IMR-90 (cell line): ENCODE data around the gene OR2B3. TPM values are rescaled to one million over a fixed set of nuclear protein-coding genes. Genes with fewer than 3 reads are reported as not detected.

Source experiments
- ATAC-seq: fragments of 200-7000 bp; cut with Tn5 transposase; 2 replicates; pipeline ENCODE4 v1.9.1; 2020; ENCODE audit warnings: low read depth, mild to moderate bottlenecking, moderate library complexity
- BruUV-seq: library from RNA; stranded (reverse); fragments of 400-500 nt; replicated peaks from 2 replicates; lab custom pipeline; 2021; lab: Mats Ljungman, UMichigan
- CTCF ChIA-PET: fragments of 300-600 bp; formaldehyde crosslinking; extraction: SDS; loops from one replicate; lab custom pipeline; 2021; ENCODE audit warnings: antibody characterized with exemption; lab: Yijun Ruan, JAX
- POLR2A ChIA-PET: fragments of 300-600 bp; sonication (Branson Sonifier 250); formaldehyde crosslinking; loops from one replicate; lab custom pipeline; 2022; ENCODE audit warnings: antibody characterized with exemption; ENCODE audit not compliant: unreplicated experiment; lab: Charles Lee
- DNase-seq: peaks from one replicate; pipeline ENCODE4 v3.0.0; 2013
- H2AFZ ChIP-seq: replicated peaks from 2 replicates; pipeline ENCODE3; 2013; ENCODE audit warnings: low read length, mild to moderate bottlenecking; ENCODE audit not compliant: poor library complexity
- H2AK5ac ChIP-seq: 2 replicates; pipeline ENCODE4 v1.6.1; 2013; ENCODE audit warnings: low read depth, low read length, inconsistent platforms
- H2AK9ac ChIP-seq: replicated peaks from 2 replicates; pipeline ENCODE3; 2013; ENCODE audit warnings: mild to moderate bottlenecking, low read depth, low read length, moderate library complexity; ENCODE audit not compliant: poor library complexity
- H2BK120ac ChIP-seq: 2 replicates; pipeline ENCODE4 v1.6.1; 2013; ENCODE audit warnings: low read depth, low read length, inconsistent platforms
- H2BK15ac ChIP-seq: 3 replicates; pipeline ENCODE4 v1.6.1; 2013; ENCODE audit warnings: low read depth, low read length, inconsistent platforms
- H2BK20ac ChIP-seq: 2 replicates; pipeline ENCODE4 v1.6.1; 2013; ENCODE audit warnings: low read depth, mild to moderate bottlenecking, inconsistent platforms, low read length, moderate library complexity
- H2BK5ac ChIP-seq: 2 replicates; pipeline ENCODE4 v1.6.1; 2013; ENCODE audit warnings: mild to moderate bottlenecking, low read depth, low read length, inconsistent platforms; ENCODE audit not compliant: poor library complexity, severe bottlenecking
- H3K14ac ChIP-seq: replicated peaks from 2 replicates; pipeline ENCODE4 v1.6.1; 2013; ENCODE audit warnings: low read depth, low read length, inconsistent platforms
- H3K18ac ChIP-seq: 2 replicates; pipeline ENCODE4 v1.6.1; 2013; ENCODE audit warnings: low read depth, low read length, control low read depth
- H3K23ac ChIP-seq: 2 replicates; pipeline ENCODE4 v1.6.1; 2013; ENCODE audit warnings: low read depth, low read length, inconsistent platforms
- H3K27ac ChIP-seq: 2 replicates; pipeline ENCODE4 v1.5.1; 2013; ENCODE audit warnings: mild to moderate bottlenecking, control low read depth, low read length; ENCODE audit not compliant: insufficient read depth
- H3K27me3 ChIP-seq: 2 replicates; pipeline ENCODE4 v1.6.1; 2013; ENCODE audit warnings: low read length; ENCODE audit not compliant: control insufficient read depth, insufficient read depth
- H3K36me3 ChIP-seq: 2 replicates; pipeline ENCODE4 v1.6.1; 2013; ENCODE audit warnings: low read length, mixed read lengths; ENCODE audit not compliant: control insufficient read depth, insufficient read depth
- H3K4ac ChIP-seq: 2 replicates; pipeline ENCODE4 v1.6.1; 2013; ENCODE audit warnings: low read depth, low read length, inconsistent platforms
- H3K4me1 ChIP-seq: 2 replicates; pipeline ENCODE4 v1.6.1; 2013; ENCODE audit warnings: low read length, mixed read lengths; ENCODE audit not compliant: control insufficient read depth, insufficient read depth
- H3K4me2 ChIP-seq: 2 replicates; pipeline ENCODE4 v1.6.1; 2013; ENCODE audit warnings: low read depth, mild to moderate bottlenecking, control low read depth, low read length, moderate library complexity
- H3K4me3 ChIP-seq: 2 replicates; pipeline ENCODE4 v1.5.1; 2013; ENCODE audit warnings: low read depth, mild to moderate bottlenecking, control low read depth, low read length, moderate library complexity; ENCODE audit not compliant: insufficient read depth
- H3K56ac ChIP-seq: 2 replicates; pipeline ENCODE4 v1.6.1; 2013; ENCODE audit warnings: low read length, inconsistent platforms; ENCODE audit not compliant: insufficient read depth; ENCODE audit errors: extremely low read depth
- H3K79me1 ChIP-seq, 2 experiments: 2 replicates each; pipeline ENCODE4 v1.6.1; 2013; ENCODE audit warnings: low read length in 2 of 2, inconsistent platforms in 1 of 2, low read depth in 1 of 2
- H3K9ac ChIP-seq: 2 replicates; pipeline ENCODE4 v1.6.1; 2013; ENCODE audit warnings: low read depth, low read length, control low read depth
- H3K9me1 ChIP-seq: 2 replicates; pipeline ENCODE4 v1.6.1; 2013; ENCODE audit warnings: low read length, inconsistent platforms; ENCODE audit not compliant: insufficient read depth
- H3K9me3 ChIP-seq: 2 replicates; pipeline ENCODE4 v1.6.1; 2013; ENCODE audit warnings: low read length; ENCODE audit not compliant: control insufficient read depth, insufficient read depth
- H4K20me1 ChIP-seq: 2 replicates; pipeline ENCODE4 v1.6.1; 2013; ENCODE audit warnings: low read length, inconsistent platforms; ENCODE audit not compliant: insufficient read depth
- H4K5ac ChIP-seq: 2 replicates; pipeline ENCODE4 v1.6.1; 2013; ENCODE audit warnings: mild to moderate bottlenecking, low read depth, low read length, control low read depth
- H4K8ac ChIP-seq, 2 experiments: 2 replicates each; pipeline ENCODE4 v1.6.1; 2013; ENCODE audit warnings: low read depth in 2 of 2, low read length in 2 of 2, control low read depth in 1 of 2, inconsistent platforms in 1 of 2
- H4K91ac ChIP-seq: 2 replicates; pipeline ENCODE4 v1.6.1; 2013; ENCODE audit warnings: low read depth, low read length, inconsistent platforms; ENCODE audit not compliant: insufficient read depth
- CHD1 ChIP-seq: IDR thresholded peaks from 2 replicates; pipeline ENCODE4 v1.6.1; 2012; ENCODE audit warnings: low read depth, low read length, improper control_type of control experiment
- MAFK ChIP-seq: IDR thresholded peaks from 2 replicates; pipeline ENCODE4 v1.6.1; 2012; ENCODE audit warnings: low read depth, low read length, improper control_type of control experiment
- NFE2L2 ChIP-seq: fragments of 150-350 bp; IDR thresholded peaks from 2 replicates; pipeline ENCODE4 v1.6.1; 2016; ENCODE audit warnings: low read depth, mild to moderate bottlenecking, low read length
- WGBS, 2 experiments: methylation state at CpG; one replicate each; pipeline versions ENCODE4 v1.1.5 to v1.1.7; 2013; ENCODE audit warnings: missing lambda C conversion rate in 2 of 2; ENCODE audit not compliant: insufficient read length in 1 of 2; ENCODE audit errors: extremely low coverage in 2 of 2; 5-methylcytosine and 5-hydroxymethylcytosine counted together
- dilution Hi-C: fragments of 300-500 bp; cut with HindIII; formaldehyde crosslinking; loops from one replicate; pipeline ENCODE4 v1.14.3; 2018; ENCODE audit warnings: low sequenced_read_pairs; ENCODE audit not compliant: unreplicated experiment
- in situ Hi-C: fragments of 300-500 bp; cut with MboI; formaldehyde crosslinking; loops from 3 replicates; pipeline ENCODE4 v1.14.3; 2019; ENCODE audit warnings: low sequenced_read_pairs, inconsistent platforms, mixed read lengths
- intact Hi-C: fragments of 100-400 bp; cut with micrococcal nuclease; formaldehyde crosslinking; loops from 2 replicates; pipeline ENCODE4 v1.10.0; 2022
- polyA plus RNA-seq, 3 experiments: library from polyadenylated mRNA; depleted of rRNA; stranded (reverse); fragments of >200 nt; gene quantifications; 2 replicates each; pipeline ENCODE4 v1.2.3, GENCODE V29; 2012; ENCODE audit warnings: low replicate concordance in 1 of 3
- total RNA-seq: library from RNA; depleted of rRNA; stranded (reverse); fragments of >200 nt; gene quantifications from 2 replicates; pipeline ENCODE4 v1.2.3, GENCODE V29; 2012

OR2B3 gene
- total and polyA plus RNA-seq, 2 of the 4 experiments (the other 2 are of a cell fraction), result not detected

DNA sequence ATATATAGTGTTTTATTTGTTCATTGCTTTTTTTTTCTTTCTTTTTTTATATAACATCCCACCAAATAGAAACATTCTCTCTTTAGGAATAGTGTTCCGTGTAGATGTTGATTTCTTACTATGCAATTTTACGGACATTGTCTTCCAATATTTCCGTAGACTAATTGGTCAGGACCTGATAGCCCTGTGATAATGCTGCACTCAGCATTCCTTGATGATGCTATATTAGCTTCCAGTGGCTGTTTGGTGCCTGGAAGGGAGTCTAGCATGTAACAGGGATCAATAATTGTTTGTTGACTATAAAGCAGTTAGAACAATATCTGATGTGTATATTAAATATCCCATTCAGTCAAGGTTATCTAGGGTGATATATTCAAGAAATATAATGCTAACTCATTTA, 35.4 kb downstream of the OR2B3 start:
- Histone ChIP-seq H2BK120ac (no peak overlapping the region), H2AK5ac (no peak overlapping the region), H2AFZ (no peak overlapping the region), H2BK20ac (no peak overlapping the region), H2BK15ac (no peak overlapping the region), H3K4me1 (no peaks in the 10 kb centered on the region), H2AK9ac (no peak overlapping the region), H4K5ac (no peak overlapping the region), H3K18ac (no peak overlapping the region), H3K79me1 (no peaks in the 10 kb centered on the region), H3K56ac (no peak overlapping the region), H4K91ac (no peak overlapping the region), H3K36me3 (no peaks in the 10 kb centered on the region), H3K14ac (no peak overlapping the region), H3K4me3 (no peak overlapping the region), H3K27ac (no peak overlapping the region), H3K23ac (no peak overlapping the region), H2BK5ac (no peak overlapping the region), H3K9ac (no peak overlapping the region), H3K9me3 (no peaks in the 10 kb centered on the region), H3K4ac (no peak overlapping the region), H3K9me1 (no peaks in the 10 kb centered on the region), H3K4me2 (no peak overlapping the region), H4K20me1 (no peaks in the 10 kb centered on the region), H4K8ac (no peak overlapping the region), H3K27me3 (no peaks in the 10 kb centered on the region)
- ChIA-PET POLR2A (no interaction called here), CTCF (no interaction called here)
- TF ChIP-seq MAFK (peak; percentile 34; the same call in 1 of the 2 replicates), CHD1 (no peak), NFE2L2 (no peak)
- dilution Hi-C loops (no loop called here), in situ Hi-C loops (no loop called here), intact Hi-C loops (no loop called here)
- no peak for DNase-seq
- ATAC-seq, result no peak
- BruUV-seq, result no TSS peak
- no CpG with 5 or more reads among the region's 3 CpGs for WGBS, 2 experiments
